ENCODE results near the gene SUMO1. TPM values are rescaled to one million over a fixed set of nuclear protein-coding genes. Genes with fewer than 3 reads are reported as not detected.
A peak's percentile ranks its signal among the peaks of the same experiment; 100 is the strongest.

SUMO1 gene
- total and polyA plus RNA-seq, 2 of the 8 experiments (the other 6 are each of a cell fraction or from before 2014, with no cell fraction given) = 108 to 238 TPM

DNA sequence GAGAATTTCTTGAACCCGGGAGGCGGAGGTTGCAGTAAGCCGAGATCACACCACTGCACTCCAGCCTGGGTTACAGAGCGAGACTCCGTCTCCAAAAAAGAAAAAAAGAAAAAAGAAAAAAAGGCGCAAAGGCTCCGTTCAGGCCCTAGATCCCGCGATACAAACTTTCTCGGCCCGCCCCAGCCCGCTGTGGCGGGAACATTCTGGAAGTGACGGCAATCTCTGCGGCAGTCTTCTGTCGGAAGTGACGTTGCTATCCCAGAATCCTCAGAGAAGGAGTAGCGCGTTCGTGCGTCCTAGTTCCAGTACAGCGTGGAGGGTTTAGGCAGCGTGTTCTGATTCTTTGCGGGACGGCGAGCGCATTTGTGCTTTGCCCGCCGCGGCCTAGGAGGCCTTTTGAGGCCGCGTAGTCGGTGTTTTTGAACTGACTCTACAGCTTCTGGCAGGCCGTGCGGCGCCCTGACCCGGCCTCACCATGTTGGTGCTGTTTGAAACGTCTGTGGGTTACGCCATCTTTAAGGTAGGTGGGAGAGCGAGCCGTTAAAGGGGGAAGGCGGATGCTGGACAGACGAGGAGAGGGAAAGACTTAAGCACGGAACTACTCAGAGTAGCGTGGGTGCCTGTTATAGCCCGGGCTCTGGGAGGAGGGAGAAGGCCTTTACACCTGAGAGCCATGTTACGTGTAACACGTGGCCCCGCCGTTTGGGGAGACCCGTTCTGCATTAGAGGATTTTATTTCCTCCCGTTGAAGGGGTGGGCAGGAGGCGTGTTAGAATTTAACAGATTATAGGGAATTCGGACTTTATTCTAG is 27.3 kb upstream of the SUMO1 start, which contains the start of gene NOP58:
TSS of gene NOP58 (plus strand) at position 297 of the 811 bp plus-strand sequence. CDS start at position 476, 179 bp downstream.
- peaks cover 49 to 52% of the 10 kb centered on the region in 2 experiments for H3K79me2 ChIP-seq (ENCODE audit: control insufficient read depth in 1 of 2, insufficient read depth in 2 of 2, low read length in 2 of 2)
- FAIRE-seq = peak; percentile 55
- TF ChIP-seq BACH1 (IDR thresholded peaks at IDR 0.05; ENCODE audit: low read length) (no peak), SAP30 (IDR thresholded peaks at IDR 0.05; ENCODE audit: insufficient read depth, insufficient replicate concordance, low read length) (peak; percentile 87), SP1 (IDR thresholded peaks at IDR 0.05; ENCODE audit: low read depth, low read length) (peak; percentile 32; the same call in 1 of the 2 replicates), SUZ12 (IDR thresholded peaks at IDR 0.05; ENCODE audit: low read length) (no peak), CBX8 (IDR thresholded peaks at IDR 0.05; ENCODE audit: borderline replicate concordance, low read depth, low read length) (no peak), ASH2L (IDR thresholded peaks at IDR 0.05; ENCODE audit: low read length) (peak; percentile 66), BRCA1 (IDR thresholded peaks at IDR 0.05; ENCODE audit: low read depth, low read length) (peak; percentile 67), FOSL1 (IDR thresholded peaks at IDR 0.05; ENCODE audit: insufficient read depth, low read depth, low read length) (no peak), TBP (IDR thresholded peaks at IDR 0.05; ENCODE audit: low read depth, low read length) (peak; percentile 96)
- TF ChIP-seq, protein P1, sequence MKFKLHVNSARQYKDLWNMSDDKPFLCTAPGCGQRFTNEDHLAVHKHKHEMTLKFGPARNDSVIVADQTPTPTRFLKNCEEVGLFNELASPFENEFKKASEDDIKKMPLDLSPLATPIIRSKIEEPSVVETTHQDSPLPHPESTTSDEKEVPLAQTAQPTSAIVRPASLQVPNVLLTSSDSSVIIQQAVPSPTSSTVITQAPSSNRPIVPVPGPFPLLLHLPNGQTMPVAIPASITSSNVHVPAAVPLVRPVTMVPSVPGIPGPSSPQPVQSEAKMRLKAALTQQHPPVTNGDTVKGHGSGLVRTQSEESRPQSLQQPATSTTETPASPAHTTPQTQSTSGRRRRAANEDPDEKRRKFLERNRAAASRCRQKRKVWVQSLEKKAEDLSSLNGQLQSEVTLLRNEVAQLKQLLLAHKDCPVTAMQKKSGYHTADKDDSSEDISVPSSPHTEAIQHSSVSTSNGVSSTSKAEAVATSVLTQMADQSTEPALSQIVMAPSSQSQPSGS (IDR thresholded peaks at IDR 0.05; ENCODE audit: low read length) = no peak

More for the DNA sequence above, 27.3 kb upstream of the SUMO1 start, which contains the start of gene NOP58:
- Histone ChIP-seq H4K8ac (ENCODE audit: extremely low read depth, insufficient read depth, low read length) (peak within 1 kb of the TSS; percentile 100), H2BK5ac (ENCODE audit: low read depth, low read length) (peak within 1 kb of the TSS; percentile 99), H4K20me1 (replicated peaks in 1 of 2; ENCODE audit: control insufficient read depth in 1 of 2, insufficient read depth in 2 of 2, low read length in 2 of 2) (peaks cover 24 to 26% of the 10 kb centered on the region in 2 experiments), H2BK15ac (ENCODE audit: low read length) (0 out of 2 replicates have a peak within 1 kb of the TSS, but pooled peaks have one; percentile 81), H3K14ac (ENCODE audit: insufficient read length) (no peak within 1 kb of the TSS), H3K4me1 (replicated peaks in 1 of 4; ENCODE audit: control insufficient read depth in 3 of 4, insufficient read depth in 4 of 4, low read length in 3 of 4) (peaks cover 0 to 3% (median 1%) of the 10 kb centered on the region in 4 experiments; a peak in 2 of 7 replicates), H3K18ac (ENCODE audit: extremely low read depth, low read length) (peak within 1 kb of the TSS; percentile 88), H3K27me3 (replicated peaks in 1 of 4; ENCODE audit: control insufficient read depth in 3 of 4, extremely low read depth in 1 of 4, insufficient read depth in 3 of 4, low read length in 3 of 4) (no peaks in the 10 kb centered on the region), H2BK20ac (ENCODE audit: low read length) (no peak within 1 kb of the TSS), H4K91ac (replicated peaks; ENCODE audit: insufficient read length, low read length) (peak within 1 kb of the TSS; percentile 99), H3K56ac (replicated peaks; ENCODE audit: insufficient read length, low read depth, low read length) (peak within 1 kb of the TSS; percentile 32), H3K27ac (ENCODE audit: low read depth, low read length) (peak within 1 kb of the TSS; percentile 99), H3K9ac (replicated peaks in 1 of 4; ENCODE audit: extremely low read depth in 1 of 4, low read depth in 3 of 4, low read length in 3 of 4) (peak within 1 kb of the TSS; percentile 91 to 100 (median 100)), H3K4me2 (ENCODE audit: insufficient read depth in 1 of 2, low read depth in 2 of 2, low read length in 2 of 2) (peak within 1 kb of the TSS; percentile 91 to 97), H3K36me3 (ENCODE audit: control insufficient read depth in 2 of 4, insufficient read depth in 4 of 4, low read length in 3 of 4) (no peaks in the 10 kb centered on the region), H4K5ac (ENCODE audit: insufficient read length, low read depth, low read length) (peak within 1 kb of the TSS; percentile 98), H2AFZ (ENCODE audit: low read length) (no peak within 1 kb of the TSS; the same call in 1 of the 2 replicates), H3K79me1 (ENCODE audit: low read depth, low read length) (0 out of 2 replicates have a peak, but pooled peaks cover 2% of the 10 kb centered on the region), H3K9me3 (ENCODE audit: insufficient read depth in 2 of 2, low read depth in 1 of 2, low read length in 1 of 2) (no peaks in the 10 kb centered on the region), H2BK120ac (replicated peaks; ENCODE audit: low read depth, low read length) (peak within 1 kb of the TSS; percentile 5), H3K23ac (ENCODE audit: insufficient read length) (peak within 1 kb of the TSS; percentile 0), H2BK12ac (ENCODE audit: low read depth, low read length) (peak within 1 kb of the TSS; percentile 94; the same call in 1 of the 2 replicates), H2AK5ac (ENCODE audit: low read depth, low read length) (peak within 1 kb of the TSS; percentile 98), H3K4ac (replicated peaks; ENCODE audit: insufficient read length, low read depth, low read length) (peak within 1 kb of the TSS; percentile 99), H3K23me2 (ENCODE audit: low read depth, low read length) (peaks cover 5% of the 10 kb centered on the region), H3K4me3 (ENCODE audit: extremely low read depth in 1 of 4, insufficient read depth in 2 of 4, low read depth in 3 of 4, low read length in 4 of 4) (peak within 1 kb of the TSS; percentile 83 to 100 (median 99))
- ChIA-PET CTCF (ENCODE audit: partially characterized antibody) (no interaction called here), POLR2A (ENCODE audit: partially characterized antibody) (interaction anchor here (1.0 to 11.9 kb wide), 6 partner anchors 10 to 29 kb away, joined by 3 to 126 read pairs (median 6); partner anchors contain the start of gene SUMO1)
- 2% methylated on average over 37 of the region's 54 CpGs; no CpG with 5 or more reads in 1 of the 2 experiments for WGBS, 2 experiments (ENCODE audit: extremely low coverage in 1 of 2, insufficient coverage in 1 of 2, insufficient read length in 1 of 2, insufficient replicate concordance in 2 of 2, low coverage in 1 of 2, low lambda C conversion rate in 2 of 2, missing lambda C conversion rate in 1 of 2)
- peak; percentile 49 to 88 for DNase-seq (ENCODE audit: low read depth in 1 of 2, low spot score in 2 of 2)
